Esophagus muscularis mucosa (tissue), 4 donors: ENCODE measurements around the gene NSD1. TPM values are rescaled to one million over a fixed set of nuclear protein-coding genes. Genes with fewer than 3 reads are reported as not detected.

Experiments used
- DNase-seq: peaks from one replicate; pipeline ENCODE4 v3.0.0-alpha.2; 2017; ENCODE audit errors: extremely low spot score
- H3K27ac ChIP-seq, 4 donors: fragments of 200-600 bp; sonication (generic); replicated peaks in 1 of 4; 1 replicate in 3 of 4; 2 replicates in 1 of 4; pipeline ENCODE4 v1.5.1; 2016 to 2019; ENCODE audit warnings: mild to moderate bottlenecking in 1 of 4
- H3K27me3 ChIP-seq, 4 donors: fragments of 200-600 bp; sonication (generic); one replicate each; pipeline versions ENCODE4 v1.5.1 to v1.6.0; 2016 to 2019
- H3K36me3 ChIP-seq, 4 donors: fragments of 200-600 bp; sonication (generic); one replicate each; pipeline ENCODE4 v1.5.1; 2016 to 2019
- H3K4me1 ChIP-seq, 4 donors: fragments of 200-600 bp; sonication (generic); one replicate each; pipeline ENCODE4 v1.5.1; 2016 to 2019
- H3K4me3 ChIP-seq, 4 donors: fragments of 200-600 bp; sonication (generic); 1 replicate in 2 of 4; 2 replicates in 2 of 4; pipeline ENCODE4 v1.5.1; 2016 to 2019; ENCODE audit warnings: mild to moderate bottlenecking in 4 of 4, moderate library complexity in 1 of 4
- H3K9me3 ChIP-seq, 4 donors: fragments of 200-600 bp; sonication (generic); 1 replicate in 3 of 4; 2 replicates in 1 of 4; pipeline ENCODE4 v1.5.1; 2016 to 2019
- CTCF ChIP-seq, 3 experiments: fragments of 200-600 bp in 2 of 3; fragments of 450-650 bp in 1 of 3; sonication (generic) in 2 of 3; IDR thresholded peaks; one replicate each; pipeline ENCODE4 v1.5.1; 2017 to 2019; ENCODE audit warnings: antibody characterized with exemption in 3 of 3, mild to moderate bottlenecking in 2 of 3, moderate library complexity in 1 of 3
- EP300 ChIP-seq: sonication (generic); formaldehyde crosslinking; IDR thresholded peaks from one replicate; pipeline ENCODE4 v1.6.1; 2017; ENCODE audit warnings: antibody characterized with exemption
- POLR2A ChIP-seq: fragments of 450-650 bp; IDR thresholded peaks from one replicate; pipeline ENCODE4 v1.6.1; 2017; ENCODE audit warnings: antibody characterized with exemption, moderate library complexity, mild to moderate bottlenecking, low read depth
- POLR2AphosphoS5 ChIP-seq, 2 donors: sonication (generic); formaldehyde crosslinking; IDR thresholded peaks; one replicate each; pipeline ENCODE4 v1.6.1; 2017; ENCODE audit warnings: antibody characterized with exemption in 2 of 2
- WGBS: methylation state at CpG from one replicate; pipeline ENCODE4 v1.1.5; 2018; 5-methylcytosine and 5-hydroxymethylcytosine counted together
- intact Hi-C: fragments of 100-400 bp; cut with DNase I; formaldehyde crosslinking; loops from one replicate; pipeline ENCODE4 v1.15.1; 2023
- total RNA-seq, 4 donors: library from RNA; depleted of rRNA; stranded (reverse); fragments of >200 nt; gene quantifications; one replicate each; pipeline versions ENCODE4 v1.1.0 to v1.2.1, GENCODE V29; 2016

The NSD1 gene
- total RNA-seq, 4 donors from 2014 or later: 35.1 to 47.9 (median 43.7) TPM

- no peak for DNase-seq
- Histone ChIP-seq H3K27me3 (peaks cover 0 to 11% (median 0%) of the 10 kb centered on the region in 4 donors), H3K4me1 (peaks cover 9 to 19% (median 16%) of the 10 kb centered on the region in 4 donors), H3K4me3 (no peak overlapping the region), H3K36me3 (no peaks in the 10 kb centered on the region), H3K27ac (no peak overlapping the region), H3K9me3 (no peaks in the 10 kb centered on the region)
- WGBS: 57% methylated on average over 3 of the region's 9 CpGs
- TF ChIP-seq POLR2A (no peak), POLR2AphosphoS5 (IDR thresholded peaks at IDR 0.05) (no peak), EP300 (no peak), CTCF (IDR thresholded peaks at IDR 0.05) (no peak)
- intact Hi-C loops: loop anchor here (2.0 to 10.0 kb wide), 4 partner anchors 37 to 195 kb away; partner anchors contain the start of genes PRELID1 and RAB24
These were observed 23.8 kb upstream of the NSD1 start for GRCh38 chr5:177109810-177110209.

- intact Hi-C loops: loop anchor here (2.0 to 10.0 kb wide), 4 partner anchors 39 to 193 kb away; partner anchors contain the start of genes PRELID1 and RAB24
- WGBS: 24% methylated on average over 11 of the region's 12 CpGs
- Histone ChIP-seq H3K36me3 (no peaks in the 10 kb centered on the region), H3K9me3 (no peaks in the 10 kb centered on the region), H3K4me3 (no peak overlapping the region), H3K27me3 (no peaks in the 10 kb centered on the region), H3K27ac (no peak overlapping the region), H3K4me1 (peaks cover 14 to 31% (median 26%) of the 10 kb centered on the region in 4 donors)
- TF ChIP-seq POLR2A: no peak
- TF ChIP-seq CTCF (IDR thresholded peaks at IDR 0.05): peak; percentile 85 to 97 (median 91)
- no peak for TF ChIP-seq EP300
- no peak for TF ChIP-seq POLR2AphosphoS5 (IDR thresholded peaks at IDR 0.05)
- DNase-seq: no peak
These were observed 21.7 kb upstream of the NSD1 start for GRCh38 chr5:177111720-177112394.

GRCh38 chr5:177112589-177113220 is 20.9 kb upstream of the NSD1 start:
- intact Hi-C loops: loop anchor here (5.0 to 10.0 kb wide), 3 partner anchors 82 to 192 kb away; partner anchors contain the start of genes PRELID1 and RAB24
- no peak overlapping the region for H3K4me3 ChIP-seq
- no peak for DNase-seq
- H3K9me3 ChIP-seq: no peaks in the 10 kb centered on the region
- no peak for TF ChIP-seq CTCF (IDR thresholded peaks at IDR 0.05)
- TF ChIP-seq POLR2AphosphoS5 (IDR thresholded peaks at IDR 0.05): no peak
- no peak for TF ChIP-seq EP300
- TF ChIP-seq POLR2A: no peak
- H3K27me3 ChIP-seq: no peaks in the 10 kb centered on the region
- WGBS: 72% methylated on average over 5 of the region's 5 CpGs
- peaks cover 17 to 36% (median 31%) of the 10 kb centered on the region in 4 donors for H3K4me1 ChIP-seq
- H3K36me3 ChIP-seq: no peaks in the 10 kb centered on the region
- H3K27ac ChIP-seq: no peak overlapping the region

GRCh38 chr5:177113566-177114424 is 19.8 kb upstream of the NSD1 start:
- Histone ChIP-seq H3K36me3 (no peaks in the 10 kb centered on the region), H3K27ac (no peak overlapping the region), H3K4me3 (peak overlapping the region in 1 of 4 donors; percentile 20), H3K9me3 (no peaks in the 10 kb centered on the region), H3K27me3 (no peaks in the 10 kb centered on the region), H3K4me1 (peaks cover 17 to 36% (median 31%) of the 10 kb centered on the region in 4 donors)
- WGBS: 28% methylated on average over 8 of the region's 14 CpGs
- intact Hi-C loops: loop anchor here (5.0 to 10.0 kb wide), 3 partner anchors 81 to 191 kb away; partner anchors contain the start of genes PRELID1 and RAB24
- no peak for TF ChIP-seq POLR2A
- TF ChIP-seq POLR2AphosphoS5 (IDR thresholded peaks at IDR 0.05): peak; percentile 27 to 52
- peak; percentile 98 to 100 (median 99) for TF ChIP-seq CTCF (IDR thresholded peaks at IDR 0.05)
- TF ChIP-seq EP300: no peak
- peak; percentile 95 for DNase-seq
